Amygdala (tissue), 56 donors: ENCODE measurements around the gene FHIT.
"Not testable (repeated sequence)": the region's sequence is repeated elsewhere in the genome, so short reads cannot be mapped to it uniquely, and the experiment has no call there.

Experiments used
- DNase-seq, 56 donors: peaks; one replicate each; lab custom pipeline; 2025; lab: John Stamatoyannopoulos, UW

FHIT gene

GRCh38 chr3:59937201-59937600 lies 1314.1 kb downstream of the FHIT start:
- DNase-seq = no peak

DNA sequence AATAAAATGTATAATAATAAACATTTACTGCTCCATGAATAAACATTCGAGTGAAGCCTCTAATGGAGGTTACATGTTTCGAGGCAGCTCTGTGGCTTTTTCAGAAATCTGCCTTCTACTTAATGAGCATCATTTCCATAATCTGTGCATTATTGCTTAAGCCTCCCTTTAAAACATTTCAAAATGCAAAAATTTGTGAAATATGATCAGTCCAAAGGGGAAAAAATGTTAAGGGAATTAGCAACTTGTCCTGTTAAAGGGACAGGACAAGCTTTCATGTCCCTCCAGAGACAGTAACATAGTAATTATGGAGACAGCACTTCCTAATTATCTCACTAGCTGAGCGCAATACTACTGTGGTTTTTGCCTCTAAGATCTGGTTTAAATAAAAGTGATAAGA lies 1314.8 kb downstream of the FHIT start:
- DNase-seq = no peak

DNA sequence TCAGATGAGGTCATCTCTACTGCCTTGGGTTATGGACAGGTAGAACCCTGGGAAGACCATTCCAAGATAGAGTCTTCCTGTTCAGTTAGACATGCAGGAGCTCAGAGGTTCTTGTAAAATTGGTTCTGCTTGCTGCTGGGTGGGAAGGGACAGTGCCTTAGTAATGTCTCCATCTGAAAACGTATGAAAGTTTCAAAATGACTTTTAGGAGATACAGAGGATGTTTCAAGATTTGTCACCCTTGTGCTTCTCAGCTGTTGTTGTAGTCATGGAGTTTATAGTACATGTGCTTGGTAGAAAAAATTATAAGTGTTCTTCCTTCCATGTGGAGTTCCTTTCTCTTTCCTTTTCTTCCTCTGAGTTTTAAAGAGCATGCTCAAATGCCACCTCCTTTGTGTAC lies 1316.2 kb downstream of the FHIT start:
- DNase-seq = no peak

GRCh38 chr3:59934560-59934959 lies 1316.7 kb downstream of the FHIT start:
- DNase-seq = not testable (repeated sequence)

- DNase-seq = no peak
These were observed 1321.1 kb downstream of the FHIT start for GRCh38 chr3:59930170-59930569.

DNA sequence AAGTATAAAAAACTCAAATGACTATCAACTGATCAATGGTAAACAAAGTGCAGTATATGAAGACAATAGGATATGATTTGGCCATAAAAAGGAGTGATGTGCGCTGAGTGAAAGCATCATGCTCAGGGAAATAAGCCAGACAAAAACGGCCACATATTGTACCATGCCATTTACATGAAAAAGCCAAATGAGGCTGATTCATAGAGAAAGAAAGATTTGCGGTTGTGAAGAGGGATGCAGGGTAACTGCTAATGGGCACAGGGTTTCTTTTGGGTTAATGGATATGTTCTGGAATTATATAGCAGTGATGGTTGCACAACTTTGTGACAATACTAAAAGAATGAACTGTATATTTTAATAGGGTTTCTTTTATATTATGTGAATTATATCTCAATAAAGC lies 1324.2 kb downstream of the FHIT start:
- DNase-seq = no peak

- DNase-seq = no peak
These were observed 1325.3 kb downstream of the FHIT start for GRCh38 chr3:59925946-59926345.

GRCh38 chr3:59922192-59922591 lies 1329.1 kb downstream of the FHIT start:
- DNase-seq = no peak

- DNase-seq = no peak
These were observed 1330.4 kb downstream of the FHIT start for GRCh38 chr3:59920822-59921221.

- DNase-seq = no peak
These were observed 1331.7 kb downstream of the FHIT start for GRCh38 chr3:59919586-59919985.

- no peak for DNase-seq
These were observed 1337.0 kb downstream of the FHIT start for GRCh38 chr3:59914251-59914650.

DNA sequence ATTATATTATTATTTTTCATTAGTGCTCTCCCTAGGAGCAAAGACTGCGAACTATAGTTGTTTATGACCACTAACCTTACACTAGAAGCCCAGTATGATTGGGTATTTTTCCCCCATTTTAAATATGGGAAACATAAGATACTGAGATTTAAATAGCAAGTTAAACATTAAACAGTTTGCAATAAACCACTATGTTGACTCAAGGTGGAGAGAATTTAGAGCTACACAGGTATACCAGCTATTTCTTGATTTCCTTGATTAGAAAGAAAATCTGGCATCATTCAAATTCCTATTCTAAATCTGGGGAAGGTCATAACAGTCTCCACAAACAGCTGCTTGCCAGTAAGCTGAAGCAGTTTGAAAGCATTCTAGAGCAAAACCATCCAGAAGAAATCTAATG lies 1337.6 kb downstream of the FHIT start:
- DNase-seq = no peak

- DNase-seq = no peak
These were observed 1342.6 kb downstream of the FHIT start for GRCh38 chr3:59908701-59909100.

DNA sequence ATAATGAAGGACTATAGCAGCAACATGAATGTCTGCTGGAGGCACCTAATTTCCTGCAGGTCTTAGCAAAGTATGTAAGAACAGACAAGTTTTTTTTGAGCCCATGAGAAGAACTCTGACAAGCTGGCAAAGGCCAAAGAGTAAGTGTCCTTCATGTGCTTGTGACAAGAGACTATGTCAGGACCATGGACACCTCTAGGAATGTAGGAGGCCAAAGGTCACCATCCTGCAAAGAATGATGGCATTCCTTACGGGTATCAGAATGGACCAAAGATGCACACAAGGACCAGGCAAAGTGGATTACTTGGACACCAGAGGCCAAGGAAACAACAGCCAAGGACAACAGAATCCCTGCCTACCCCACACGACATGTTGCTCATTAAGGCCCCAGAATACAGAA lies 1343.0 kb downstream of the FHIT start:
- no peak for DNase-seq

GRCh38 chr3:59904296-59904695 lies 1347.0 kb downstream of the FHIT start:
- no peak for DNase-seq

GRCh38 chr3:59899061-59899460 lies 1352.2 kb downstream of the FHIT start:
- no peak for DNase-seq

DNA sequence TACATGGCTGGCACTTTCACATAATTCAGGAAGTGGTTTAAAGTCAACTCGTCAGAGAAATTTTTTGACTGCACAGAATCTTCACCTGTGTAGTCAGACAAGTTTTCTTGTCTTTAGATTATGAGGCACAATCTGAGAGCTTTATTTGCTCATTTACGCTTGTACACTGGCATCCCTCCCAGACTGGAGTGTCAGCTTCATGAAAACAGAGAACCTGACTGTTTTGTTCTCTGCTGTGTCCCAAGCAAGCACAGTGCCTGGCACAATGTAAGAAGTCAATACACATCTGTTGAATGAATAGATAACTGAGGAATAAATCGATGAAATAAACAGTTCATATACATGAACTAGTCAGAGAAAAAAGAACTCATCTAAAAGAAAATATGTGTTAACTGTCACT lies 1355.3 kb downstream of the FHIT start:
- no peak for DNase-seq

- no peak for DNase-seq
These were observed 1356.7 kb downstream of the FHIT start for GRCh38 chr3:59894425-59895121.

- no peak for DNase-seq
These were observed 1360.6 kb downstream of the FHIT start for GRCh38 chr3:59890639-59891038.

- DNase-seq = no peak
These were observed 1364.5 kb downstream of the FHIT start for GRCh38 chr3:59886790-59887189.

GRCh38 chr3:59885899-59886400 lies 1365.3 kb downstream of the FHIT start:
- DNase-seq = no peak

GRCh38 chr3:59885101-59885500 lies 1366.2 kb downstream of the FHIT start:
- DNase-seq = peak in 8 of 56 donors; percentile 5 to 45 (median 16)

DNA sequence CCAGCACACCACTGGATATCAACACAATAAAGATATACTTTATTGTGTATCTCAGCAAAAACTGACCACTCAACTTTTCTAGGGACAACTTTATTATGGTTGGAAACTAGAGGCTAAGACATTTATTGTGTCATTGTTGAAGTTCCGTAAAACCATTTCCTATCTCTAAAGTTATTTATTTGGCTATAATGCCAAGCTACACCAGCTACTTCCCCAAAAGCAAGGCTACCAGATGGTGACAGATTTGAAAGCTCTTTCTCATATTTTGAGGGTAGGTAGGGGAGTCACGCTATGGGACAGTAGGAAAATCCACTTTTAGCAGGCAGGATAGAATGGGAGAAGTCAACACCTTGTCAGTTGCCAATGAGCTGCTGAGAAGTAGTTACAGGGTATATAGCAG lies 1366.8 kb downstream of the FHIT start:
- no peak for DNase-seq
